K562 (cell line): Measurements from ENCODE around the gene VWA3A. TPM values are rescaled to one million over a fixed set of nuclear protein-coding genes. Genes with fewer than 3 reads are reported as not detected.

ENCODE experiments used
- BCOR ChIP-seq: fragments of 450-650 bp; IDR thresholded peaks from 2 replicates; pipeline ENCODE4 v1.6.1; 2016
- CTCF ChIP-seq, 3 experiments: IDR thresholded peaks in 2 of 3; conservative IDR thresholded peaks in 1 of 3; 2 replicates each; pipeline ENCODE4 v1.5.1; 2011 to 2012; ENCODE audit warnings: low read length in 3 of 3, mild to moderate bottlenecking in 3 of 3, control low read depth in 2 of 3, improper control_type of control experiment in 1 of 3, inconsistent platforms in 1 of 3, low read depth in 1 of 3, mixed read lengths in 1 of 3, moderate library complexity in 1 of 3; ENCODE audit not compliant: insufficient read depth in 2 of 3
- ELF1 ChIP-seq: fragments of 200-800 bp; sonication (Bioruptor generic); IDR thresholded peaks from 2 replicates; pipeline ENCODE4 v1.6.1; 2016; ENCODE audit warnings: missing genetic modification characterization, missing compliant biosample characterization
- ELK1 ChIP-seq: sonication (generic); formaldehyde crosslinking; IDR thresholded peaks from 2 replicates; pipeline ENCODE4 v1.8.1; 2022; ENCODE audit warnings: missing genetic modification reagents
- HBP1 ChIP-seq: fragments of 450-650 bp; formaldehyde crosslinking; IDR thresholded peaks from 2 replicates; pipeline ENCODE4 v1.4.0; 2022; ENCODE audit warnings: missing genetic modification characterization
- HMG20B ChIP-seq: fragments of 250-450 bp; sonication (Bioruptor Pico); IDR thresholded peaks from 2 replicates; pipeline ENCODE4 v1.5.0; 2021; ENCODE audit warnings: mild to moderate bottlenecking
- HMGXB4 ChIP-seq: sonication (generic); formaldehyde crosslinking; IDR thresholded peaks from 2 replicates; pipeline ENCODE4 v1.8.1; 2023; ENCODE audit warnings: mild to moderate bottlenecking, missing genetic modification reagents
- MEIS2 ChIP-seq: fragments of 450-650 bp; IDR thresholded peaks from 2 replicates; pipeline ENCODE4 v1.6.1; 2014; ENCODE audit warnings: mild to moderate bottlenecking; ENCODE audit not compliant: partially characterized antibody
- POU5F1 ChIP-seq: fragments of 150-350 bp; IDR thresholded peaks from 2 replicates; pipeline ENCODE4 v1.6.1; 2014; ENCODE audit warnings: borderline replicate concordance, low read length, low read depth, mild to moderate bottlenecking; ENCODE audit not compliant: partially characterized antibody
- SP2 ChIP-seq: IDR thresholded peaks from 2 replicates; pipeline ENCODE4 v1.6.1; 2011; ENCODE audit warnings: mild to moderate bottlenecking, low read depth, low read length, moderate library complexity; ENCODE audit not compliant: poor library complexity, severe bottlenecking; ENCODE audit errors: extremely low read depth
- TBL1XR1 ChIP-seq, 2 experiments: IDR thresholded peaks; 2 replicates each; pipeline ENCODE4 v1.6.1; 2012; ENCODE audit warnings: improper control_type of control experiment in 2 of 2, low read length in 2 of 2, mild to moderate bottlenecking in 1 of 2
- ZBTB8A ChIP-seq: fragments of 450-650 bp; IDR thresholded peaks from 2 replicates; pipeline ENCODE4 v1.6.1; 2018; ENCODE audit warnings: mild to moderate bottlenecking, moderate library complexity; ENCODE audit not compliant: partially characterized antibody
- ZNF184 ChIP-seq: sonication (generic); formaldehyde crosslinking; IDR thresholded peaks from 2 replicates; pipeline ENCODE4 v1.5.0; 2020; ENCODE audit warnings: missing genetic modification reagents
- ZNF311 ChIP-seq: fragments of 250-450 bp; sonication (Bioruptor Pico); IDR thresholded peaks from 2 replicates; pipeline ENCODE4 v1.4.0; 2020; ENCODE audit warnings: mild to moderate bottlenecking, moderate library complexity
- polyA plus RNA-seq, 8 experiments: library from polyadenylated mRNA; depleted of rRNA in 4 of 8; stranded (reverse) in 5 of 8; unstranded in 3 of 8; fragments of >200 nt; fragmentation: Nextera tagmentation in 2 of 8; fragmentation: Illumina TruSeq in 1 of 8; extraction: Ambion mirVana in 2 of 8; extraction: Trizol in 1 of 8; gene quantifications; 2 replicates each; pipeline versions ENCODE4 v1.2.1 to v1.2.3, GENCODE V29; 2011 to 2014; ENCODE audit warnings: inconsistent platforms in 1 of 8, missing spikeins in 1 of 8
- total RNA-seq, 7 experiments: library from RNA; depleted of rRNA in 6 of 7; stranded (reverse); fragments of >200 nt in 6 of 7; fragmentation: Illumina TruSeq in 2 of 7; extraction: Trizol in 2 of 7; gene quantifications; 2 replicates each; pipeline versions ENCODE4 v1.2.1 to v1.2.3, GENCODE V29; 2011 to 2021; ENCODE audit warnings: low replicate concordance in 1 of 7

VWA3A gene
- total and polyA plus RNA-seq, 9 of the 15 experiments (the other 6 are each of a cell fraction or from before 2014, with no cell fraction given) = not detected

GRCh38 chr16:22188595-22189442 lies 96.5 kb downstream of the VWA3A start (continued):
- TF ChIP-seq ELK1 (CRISPR knock-in tag) = no peak
- no peak for TF ChIP-seq ZNF184 (CRISPR knock-in tag)
- no peak for TF ChIP-seq HBP1 (CRISPR knock-in tag)
- no peak for TF ChIP-seq ELF1 (tag)
- TF ChIP-seq SP2 = no peak
- TF ChIP-seq ZNF311 (CRISPR knock-in tag) = no peak
- no peak for TF ChIP-seq MEIS2
- TF ChIP-seq BCOR = 0 out of 2 replicates have a peak, but pooled peaks have one; percentile 17
- no peak for TF ChIP-seq HMGXB4 (CRISPR knock-in tag)
- no peak for TF ChIP-seq ZBTB8A
- peak; percentile 83 to 93 (median 90) for TF ChIP-seq CTCF (IDR thresholded peaks at IDR 0.05 in 2 of 3, conservative IDR thresholded peaks at IDR 0.05 in 1 of 3; ENCODE audit: insufficient read depth in 2 of 3, low read depth in 1 of 3, low read length in 3 of 3)
- TF ChIP-seq TBL1XR1 (IDR thresholded peaks at IDR 0.05; ENCODE audit: low read length in 2 of 2) = no peak
- no peak for TF ChIP-seq HMG20B
- TF ChIP-seq POU5F1 = no peak
